Bronchial epithelial cell (primary cell): ENCODE data around the gene DYRK3. TPM values are rescaled to one million over a fixed set of nuclear protein-coding genes. Genes with fewer than 3 reads are reported as not detected.
A peak's percentile ranks its signal among the peaks of the same experiment; 100 is the strongest.

ENCODE experiments used
- DNase-seq: peaks from one replicate; pipeline ENCODE4 v3.0.0-alpha.2; 2010; ENCODE audit warnings: low read depth
- FAIRE-seq: peaks from 2 replicates; lab custom pipeline; 2011; peaks lifted over from hg19 to GRCh38; lab: Jason Lieb, UNC
- H3K27me3 ChIP-seq: 2 replicates; pipeline ENCODE4 v1.5.1; 2011; ENCODE audit warnings: low read length; ENCODE audit not compliant: control insufficient read depth, insufficient read depth
- H3K36me3 ChIP-seq: 2 replicates; pipeline ENCODE4 v1.5.1; 2011; ENCODE audit warnings: low read length; ENCODE audit not compliant: control insufficient read depth, insufficient read depth
- H3K4me3 ChIP-seq: 2 replicates; pipeline ENCODE4 v1.5.1; 2011; ENCODE audit warnings: mild to moderate bottlenecking, low read depth, low read length, control low read depth
- total RNA-seq: library from RNA; depleted of rRNA; stranded (reverse); fragments of >200 nt; gene quantifications from 2 replicates; pipeline ENCODE4 v1.2.1, GENCODE V29; 2014
- TF ChIP-seq, protein P1 (sequence below): IDR thresholded peaks from 2 replicates; pipeline ENCODE4 v1.5.1; 2011; ENCODE audit warnings: mild to moderate bottlenecking, moderate library complexity, low read length, control low read depth, inconsistent platforms; ENCODE audit not compliant: insufficient read depth, severe bottlenecking

Gene DYRK3
- total RNA-seq = 51.0 and 58.2 TPM in 2 replicates

- DNase-seq = peak; percentile 81
- H3K4me3 ChIP-seq = peak within 1 kb of the TSS; percentile 96
- H3K36me3 ChIP-seq = no peaks in the 10 kb centered on the region
- H3K27me3 ChIP-seq = no peaks in the 10 kb centered on the region
- FAIRE-seq = no peak
- TF ChIP-seq, protein P1, sequence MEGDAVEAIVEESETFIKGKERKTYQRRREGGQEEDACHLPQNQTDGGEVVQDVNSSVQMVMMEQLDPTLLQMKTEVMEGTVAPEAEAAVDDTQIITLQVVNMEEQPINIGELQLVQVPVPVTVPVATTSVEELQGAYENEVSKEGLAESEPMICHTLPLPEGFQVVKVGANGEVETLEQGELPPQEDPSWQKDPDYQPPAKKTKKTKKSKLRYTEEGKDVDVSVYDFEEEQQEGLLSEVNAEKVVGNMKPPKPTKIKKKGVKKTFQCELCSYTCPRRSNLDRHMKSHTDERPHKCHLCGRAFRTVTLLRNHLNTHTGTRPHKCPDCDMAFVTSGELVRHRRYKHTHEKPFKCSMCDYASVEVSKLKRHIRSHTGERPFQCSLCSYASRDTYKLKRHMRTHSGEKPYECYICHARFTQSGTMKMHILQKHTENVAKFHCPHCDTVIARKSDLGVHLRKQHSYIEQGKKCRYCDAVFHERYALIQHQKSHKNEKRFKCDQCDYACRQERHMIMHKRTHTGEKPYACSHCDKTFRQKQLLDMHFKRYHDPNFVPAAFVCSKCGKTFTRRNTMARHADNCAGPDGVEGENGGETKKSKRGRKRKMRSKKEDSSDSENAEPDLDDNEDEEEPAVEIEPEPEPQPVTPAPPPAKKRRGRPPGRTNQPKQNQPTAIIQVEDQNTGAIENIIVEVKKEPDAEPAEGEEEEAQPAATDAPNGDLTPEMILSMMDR = peak; percentile 14
Measured at GRCh38 chr1:206635080-206635977, at the start of gene DYRK3. Gene DYRK3, plus strand, starts transcription at chr1:206635536. Its CDS starts 168 bp downstream, at chr1:206635704.

DNA sequence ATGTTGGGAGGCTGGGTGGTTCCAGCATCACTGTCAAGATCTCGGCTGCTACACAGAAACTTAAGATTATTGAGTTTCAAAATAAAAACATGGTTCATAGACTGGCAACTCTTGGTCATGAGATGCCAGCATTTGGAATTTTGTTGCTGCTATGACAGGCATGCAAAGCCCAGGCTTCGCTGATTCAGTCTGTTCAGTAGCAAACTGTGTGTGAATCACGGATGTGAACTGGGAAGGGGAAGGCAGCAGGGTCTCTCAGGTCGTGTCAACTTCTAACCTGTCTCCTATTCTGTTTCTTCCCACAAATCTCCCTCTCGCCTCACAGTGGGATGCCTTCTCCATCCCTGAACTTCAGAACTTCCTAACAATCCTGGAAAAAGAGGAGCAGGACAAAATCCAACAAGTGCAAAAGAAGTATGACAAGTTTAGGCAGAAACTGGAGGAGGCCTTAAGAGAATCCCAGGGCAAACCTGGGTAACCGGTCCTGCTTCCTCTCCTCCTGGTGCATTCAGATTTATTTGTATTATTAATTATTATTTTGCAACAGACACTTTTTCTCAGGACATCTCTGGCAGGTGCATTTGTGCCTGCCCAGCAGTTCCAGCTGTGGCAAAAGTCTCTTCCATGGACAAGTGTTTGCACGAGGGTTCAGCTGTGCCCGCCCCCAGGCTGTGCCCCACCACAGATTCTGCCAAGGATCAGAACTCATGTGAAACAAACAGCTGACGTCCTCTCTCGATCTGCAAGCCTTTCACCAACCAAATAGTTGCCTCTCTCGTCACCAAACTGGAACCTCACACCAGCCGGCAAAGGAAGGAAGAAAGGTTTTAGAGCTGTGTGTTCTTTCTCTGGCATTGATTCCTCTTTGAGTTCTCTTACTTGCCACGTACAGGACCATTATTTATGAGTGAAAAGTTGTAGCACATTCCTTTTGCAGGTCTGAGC, 48.6 kb upstream of the DYRK3 start:
- no peak overlapping the region for H3K4me3 ChIP-seq
- H3K36me3 ChIP-seq = peaks cover 4% of the 10 kb centered on the region
- DNase-seq (peak; percentile 84), FAIRE-seq (no peak)
- H3K27me3 ChIP-seq = no peaks in the 10 kb centered on the region
- TF ChIP-seq, protein P1 = no peak

DNA sequence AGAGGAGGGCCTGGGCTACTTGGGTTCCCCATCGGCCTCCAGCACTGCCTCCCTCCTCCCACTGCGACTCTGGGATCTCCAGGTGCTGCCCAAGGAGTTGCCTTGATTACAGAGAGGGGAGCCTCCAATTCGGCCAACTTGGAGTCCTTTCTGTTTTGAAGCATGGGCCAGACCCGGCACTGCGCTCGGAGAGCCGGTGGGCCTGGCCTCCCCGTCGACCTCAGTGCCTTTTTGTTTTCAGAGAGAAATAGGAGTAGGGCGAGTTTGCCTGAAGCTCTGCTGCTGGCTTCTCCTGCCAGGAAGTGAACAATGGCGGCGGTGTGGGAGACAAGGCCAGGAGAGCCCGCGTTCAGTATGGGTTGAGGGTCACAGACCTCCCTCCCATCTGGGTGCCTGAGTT, 47.4 kb upstream of the DYRK3 start:
- FAIRE-seq (no peak), DNase-seq (no peak)
- H3K27me3 ChIP-seq = no peaks in the 10 kb centered on the region
- H3K36me3 ChIP-seq = peaks cover 8% of the 10 kb centered on the region
- no peak overlapping the region for H3K4me3 ChIP-seq
- TF ChIP-seq, protein P1 = no peak

- TF ChIP-seq, protein P1 = no peak
- no peak overlapping the region for H3K4me3 ChIP-seq
- H3K36me3 ChIP-seq = peaks cover 11% of the 10 kb centered on the region
- H3K27me3 ChIP-seq = no peaks in the 10 kb centered on the region
- FAIRE-seq = no peak
- DNase-seq = no peak
Measured at GRCh38 chr1:206588492-206588891, 46.8 kb upstream of the DYRK3 start.

DNA sequence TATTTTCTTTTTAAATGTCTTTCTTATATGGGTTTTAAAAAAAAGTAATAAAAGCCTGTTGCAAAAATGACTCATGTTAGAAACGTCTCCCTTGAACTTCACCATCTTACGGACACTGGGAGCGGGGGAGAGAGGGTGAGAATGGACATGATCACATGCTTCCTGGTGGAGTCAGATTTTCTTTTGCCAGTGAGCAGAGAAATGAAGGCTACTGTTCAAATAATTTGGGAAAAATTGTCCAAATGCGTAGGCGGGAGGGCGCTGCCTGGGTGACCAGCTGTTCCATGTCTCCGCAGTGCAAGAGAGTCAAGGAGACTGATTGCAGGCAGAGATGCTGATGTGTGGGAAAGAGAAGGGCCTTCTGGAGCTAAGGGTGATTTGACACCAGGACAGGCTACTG, 46.1 kb upstream of the DYRK3 start:
- peaks cover 13% of the 10 kb centered on the region for H3K36me3 ChIP-seq
- H3K27me3 ChIP-seq = no peaks in the 10 kb centered on the region
- no peak overlapping the region for H3K4me3 ChIP-seq
- DNase-seq (peak; percentile 82), FAIRE-seq (no peak)
- TF ChIP-seq, protein P1 = no peak
